HG02571 (cell line): Measurements from ENCODE around the gene FAM98C.
"Not testable (repeated sequence)": the region's sequence is repeated elsewhere in the genome, so short reads cannot be mapped to it uniquely, and the experiment has no call there.

ENCODE experiments used
- ATAC-seq: cut with Tn5 transposase; IDR thresholded peaks from one replicate; pipeline ENCODE4 v1.9.1; 2021; ENCODE audit warnings: mild to moderate bottlenecking, moderate library complexity; ENCODE audit not compliant: unreplicated experiment

The FAM98C gene

GRCh38 chr19:38402967-38403674 lies at the start of gene FAM98C:
TSS of gene FAM98C (plus strand) at chr19:38403093. CDS start at chr19:38403154, 61 bp downstream.
- peak; percentile 85 for ATAC-seq

GRCh38 chr19:38355728-38356725 lies 46.9 kb upstream of the FAM98C start:
- no peak for ATAC-seq

- no peak for ATAC-seq
These were observed 44.8 kb upstream of the FAM98C start for GRCh38 chr19:38358071-38358470.

- no peak for ATAC-seq
These were observed 43.5 kb upstream of the FAM98C start for GRCh38 chr19:38359242-38360021.

GRCh38 chr19:38360351-38360750 lies 42.5 kb upstream of the FAM98C start:
- ATAC-seq, result no peak

GRCh38 chr19:38360839-38361631 lies 41.9 kb upstream of the FAM98C start:
- ATAC-seq, result no peak

- no peak for ATAC-seq
These were observed 41.2 kb upstream of the FAM98C start for GRCh38 chr19:38361633-38362075.

GRCh38 chr19:38362076-38362945 lies 40.6 kb upstream of the FAM98C start:
- no peak for ATAC-seq

GRCh38 chr19:38362946-38363688 lies 39.8 kb upstream of the FAM98C start:
- not testable (repeated sequence) for ATAC-seq

GRCh38 chr19:38367041-38367440 lies 35.9 kb upstream of the FAM98C start:
- ATAC-seq, result no peak

GRCh38 chr19:38369584-38369983 lies 33.3 kb upstream of the FAM98C start:
- no peak for ATAC-seq

GRCh38 chr19:38370299-38370698 lies 32.6 kb upstream of the FAM98C start:
- ATAC-seq, result no peak

- ATAC-seq, result no peak
These were observed 31.8 kb upstream of the FAM98C start for GRCh38 chr19:38371081-38371480.

- no peak for ATAC-seq
These were observed 29.0 kb upstream of the FAM98C start for GRCh38 chr19:38373907-38374331.

GRCh38 chr19:38374332-38375097 lies 28.4 kb upstream of the FAM98C start, which contains the start of gene PSMD8:
TSS of gene PSMD8 (plus strand) at chr19:38374571. CDS start at chr19:38374602, 31 bp downstream.
- ATAC-seq, result peak; percentile 91

GRCh38 chr19:38375098-38375493 lies 27.8 kb upstream of the FAM98C start:
- no peak for ATAC-seq

- no peak for ATAC-seq
These were observed 27.1 kb upstream of the FAM98C start for GRCh38 chr19:38375748-38376147.

- no peak for ATAC-seq
These were observed 26.3 kb upstream of the FAM98C start for GRCh38 chr19:38376576-38376975.
